Fibroblast of peridontal ligament (primary cell): Measurements from ENCODE around the gene CLVS2.

Experiments
- DNase-seq: peaks from one replicate; pipeline ENCODE4 v3.0.0-alpha.2; 2010; ENCODE audit errors: extremely low read depth

The CLVS2 gene

GRCh38 chr6:122995921-122996793 lies at the start of gene CLVS2:
TSS of gene CLVS2 (plus strand) at chr6:122996235. CDS start at chr6:122997778, 1,543 bp downstream.
- peak; percentile 5 for DNase-seq

- DNase-seq: no peak
Observed at GRCh38 chr6:122947355-122947754, 48.7 kb upstream of the CLVS2 start.

GRCh38 chr6:122953766-122954165 lies 42.3 kb upstream of the CLVS2 start:
- DNase-seq: no peak

GRCh38 chr6:122956376-122956775 lies 39.7 kb upstream of the CLVS2 start:
- no peak for DNase-seq

- no peak for DNase-seq
Observed at GRCh38 chr6:122962000-122962624, 33.9 kb upstream of the CLVS2 start.

- DNase-seq: no peak
Observed at GRCh38 chr6:122969999-122970533, 26.0 kb upstream of the CLVS2 start.

- no peak for DNase-seq
Observed at GRCh38 chr6:122977180-122977579, 18.9 kb upstream of the CLVS2 start.

GRCh38 chr6:122984393-122984792 lies 11.6 kb upstream of the CLVS2 start:
- DNase-seq: no peak

- no peak for DNase-seq
Observed at GRCh38 chr6:122994256-122994655, 1.8 kb upstream of the CLVS2 start.

- no peak for DNase-seq
Observed at GRCh38 chr6:122996794-122997505, 915 bp downstream of the CLVS2 start.

- no peak for DNase-seq
Observed at GRCh38 chr6:122997541-122998150, 1.6 kb downstream of the CLVS2 start.

GRCh38 chr6:122998403-122998975 lies 2.5 kb downstream of the CLVS2 start:
- no peak for DNase-seq

- DNase-seq: no peak
Observed at GRCh38 chr6:123000244-123000770, 4.3 kb downstream of the CLVS2 start.

- no peak for DNase-seq
Observed at GRCh38 chr6:123001540-123001939, 5.5 kb downstream of the CLVS2 start.

- no peak for DNase-seq
Observed at GRCh38 chr6:123007885-123008284, 11.8 kb downstream of the CLVS2 start.

GRCh38 chr6:123009059-123009458 lies 13.0 kb downstream of the CLVS2 start:
- DNase-seq: no peak

- DNase-seq: no peak
Observed at GRCh38 chr6:123014835-123015234, 18.8 kb downstream of the CLVS2 start.

GRCh38 chr6:123016431-123017103 lies 20.5 kb downstream of the CLVS2 start:
- no peak for DNase-seq

GRCh38 chr6:123017104-123017682 lies 21.2 kb downstream of the CLVS2 start:
- no peak for DNase-seq

- no peak for DNase-seq
Observed at GRCh38 chr6:123022975-123023374, 26.9 kb downstream of the CLVS2 start.
